Osteocyte (in vitro differentiated cells): Measurements from ENCODE around the gene LRBA. TPM values are rescaled to one million over a fixed set of nuclear protein-coding genes. Genes with fewer than 3 reads are reported as not detected.

Source experiments
- DNase-seq: peaks from one replicate; pipeline ENCODE4 v3.0.0; 2021; ENCODE audit warnings: mixed read lengths; ENCODE audit not compliant: unreplicated experiment; ENCODE audit errors: extremely low spot score
- H3K27ac Mint-ChIP-seq: one replicate; pipeline ENCODE4 v1.8.0; 2021; ENCODE audit warnings: mild to moderate bottlenecking, mixed read lengths; ENCODE audit not compliant: unreplicated experiment
- H3K27me3 Mint-ChIP-seq: one replicate; pipeline ENCODE4 v1.8.0; 2021; ENCODE audit warnings: mixed read lengths; ENCODE audit not compliant: unreplicated experiment
- H3K36me3 Mint-ChIP-seq: one replicate; pipeline ENCODE4 v1.8.0; 2021; ENCODE audit warnings: mixed read lengths; ENCODE audit not compliant: unreplicated experiment
- H3K4me1 Mint-ChIP-seq: one replicate; pipeline ENCODE4 v1.8.0; 2021; ENCODE audit warnings: mixed read lengths; ENCODE audit not compliant: unreplicated experiment
- H3K4me3 Mint-ChIP-seq: one replicate; pipeline ENCODE4 v1.8.0; 2021; ENCODE audit warnings: mild to moderate bottlenecking, moderate library complexity, mixed read lengths; ENCODE audit not compliant: unreplicated experiment
- H3K9me3 Mint-ChIP-seq: one replicate; pipeline ENCODE4 v1.8.0; 2021; ENCODE audit warnings: mixed read lengths; ENCODE audit not compliant: unreplicated experiment
- CTCF ChIP-seq: fragments of 200-600 bp; sonication (generic); IDR thresholded peaks from 2 replicates; pipeline ENCODE4 v1.5.0; 2021; ENCODE audit warnings: antibody characterized with exemption, mild to moderate bottlenecking, moderate library complexity
- total RNA-seq: library from RNA; stranded (reverse); gene quantifications from 2 replicates; pipeline ENCODE4 v1.2.1, GENCODE V29; 2021

The LRBA gene
- total RNA-seq, 1 donor from 2014 or later, result 40.8 TPM

GRCh38 chr4:150439451-150439933 lies 575.6 kb downstream of the LRBA start:
- TF ChIP-seq CTCF, result no peak
- Mint-ChIP-seq H3K4me1 (no peaks in the 10 kb centered on the region), H3K9me3 (peaks cover 3% of the 10 kb centered on the region)

DNA sequence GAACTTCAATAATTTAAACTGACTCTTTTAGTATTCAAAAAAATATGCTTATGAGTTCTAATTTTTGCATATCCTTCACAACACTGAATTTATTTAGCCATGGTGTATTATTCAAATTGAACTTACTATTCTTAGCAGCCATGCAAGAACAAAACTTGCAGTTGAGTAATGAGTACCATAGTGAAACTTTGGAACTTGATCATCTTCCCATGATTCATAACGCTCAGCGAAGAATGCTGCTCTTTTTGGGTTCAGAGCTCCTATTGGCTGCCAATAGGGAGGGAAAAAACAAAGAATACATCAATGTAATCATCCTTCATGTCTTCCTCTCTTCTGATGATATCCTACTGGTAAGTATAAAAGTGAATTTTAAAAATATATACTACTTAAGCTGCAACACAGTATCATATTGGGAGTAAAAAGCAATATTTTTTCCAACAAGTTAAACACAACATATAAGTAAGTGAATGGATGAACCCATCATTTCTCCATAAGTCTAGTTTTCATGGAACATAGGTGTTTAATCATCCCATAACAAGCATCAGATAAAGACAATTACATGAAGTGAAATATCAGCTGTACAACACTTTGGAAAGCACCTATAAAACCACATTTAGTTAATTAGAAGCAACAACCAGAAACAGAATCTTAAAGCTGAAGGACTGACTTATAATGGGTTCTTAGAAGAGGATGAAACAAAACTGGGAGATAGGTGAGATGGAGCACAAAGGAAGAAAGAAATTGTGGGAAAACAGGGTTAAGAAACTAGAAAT lies 578.3 kb downstream of the LRBA start:
- no peaks in the 10 kb centered on the region for H3K27me3 Mint-ChIP-seq
- H3K9me3 Mint-ChIP-seq, result peaks cover 3% of the 10 kb centered on the region
- DNase-seq, result no peak
- no peaks in the 10 kb centered on the region for H3K4me1 Mint-ChIP-seq
- peaks cover 18% of the 10 kb centered on the region for H3K36me3 Mint-ChIP-seq
- H3K27ac Mint-ChIP-seq, result no peak overlapping the region
- H3K4me3 Mint-ChIP-seq, result no peak overlapping the region
- no peak for TF ChIP-seq CTCF

More at GRCh38 chr4:150439451-150439933, 575.6 kb downstream of the LRBA start:
- H3K36me3 Mint-ChIP-seq, result peaks cover 13% of the 10 kb centered on the region
- no peak overlapping the region for H3K27ac Mint-ChIP-seq
- H3K27me3 Mint-ChIP-seq, result no peaks in the 10 kb centered on the region
- no peak overlapping the region for H3K4me3 Mint-ChIP-seq
- DNase-seq, result no peak

DNA sequence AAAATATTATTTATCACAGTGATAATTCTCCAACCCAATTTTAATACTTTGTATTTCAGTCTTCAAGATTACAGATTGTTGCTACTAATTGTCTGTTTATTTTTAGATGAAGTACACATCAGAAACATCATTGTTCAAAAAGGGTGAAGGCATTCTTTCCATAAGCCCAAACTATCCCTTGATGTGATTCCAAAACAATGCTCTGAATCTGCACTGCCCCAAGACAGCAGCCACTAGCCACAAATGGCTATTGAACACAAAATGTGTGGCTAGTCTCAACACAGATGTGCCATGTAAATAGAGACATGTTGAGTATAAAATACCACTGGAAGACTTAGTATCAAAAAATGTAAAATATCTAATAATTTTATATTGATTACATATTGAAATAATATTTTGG lies 583.9 kb downstream of the LRBA start:
- no peak overlapping the region for H3K27ac Mint-ChIP-seq
- no peaks in the 10 kb centered on the region for H3K27me3 Mint-ChIP-seq
- H3K4me1 Mint-ChIP-seq, result no peaks in the 10 kb centered on the region
- H3K9me3 Mint-ChIP-seq, result peaks cover 3% of the 10 kb centered on the region
- TF ChIP-seq CTCF, result no peak
- peaks cover 18% of the 10 kb centered on the region for H3K36me3 Mint-ChIP-seq
- H3K4me3 Mint-ChIP-seq, result no peak overlapping the region
- no peak for DNase-seq

DNA sequence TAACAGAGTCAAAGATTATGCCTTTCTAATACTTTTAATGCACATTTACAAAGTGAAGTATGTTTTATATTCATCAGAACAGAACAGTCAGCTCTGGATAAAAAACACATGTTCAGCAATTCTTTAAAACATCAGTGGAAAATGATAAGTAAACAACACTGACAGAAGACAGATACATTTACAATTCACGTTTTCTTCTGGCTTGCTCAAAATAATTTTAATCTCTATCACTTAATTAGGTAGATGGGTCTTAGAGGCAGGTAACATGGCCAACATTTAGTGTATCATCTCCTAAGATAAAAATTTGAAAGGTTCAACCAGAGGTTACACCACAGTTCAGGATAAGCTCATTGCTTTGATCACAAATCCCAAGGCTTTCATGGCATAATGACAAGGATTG lies 589.9 kb downstream of the LRBA start:
- DNase-seq, result no peak
- Mint-ChIP-seq H3K36me3 (peaks cover 6% of the 10 kb centered on the region), H3K9me3 (no peaks in the 10 kb centered on the region), H3K4me3 (no peak overlapping the region), H3K27ac (no peak overlapping the region), H3K4me1 (no peaks in the 10 kb centered on the region), H3K27me3 (no peaks in the 10 kb centered on the region)
- TF ChIP-seq CTCF, result no peak

- Mint-ChIP-seq H3K9me3 (no peaks in the 10 kb centered on the region), H3K4me3 (no peak overlapping the region), H3K4me1 (no peaks in the 10 kb centered on the region), H3K27me3 (no peaks in the 10 kb centered on the region), H3K27ac (no peak overlapping the region), H3K36me3 (peaks cover 6% of the 10 kb centered on the region)
- DNase-seq, result no peak
- TF ChIP-seq CTCF, result no peak
Measured at GRCh38 chr4:150423503-150423902, 591.6 kb downstream of the LRBA start.
